Omental fat pad (tissue), 4 donors: ENCODE data around the gene NLRP1. TPM values are rescaled to one million over a fixed set of nuclear protein-coding genes. Genes with fewer than 3 reads are reported as not detected.

ENCODE experiments used
- ATAC-seq: fragments of 150-250 bp; one replicate; pipeline ENCODE4 v1.9.1; 2016; ENCODE audit warnings: mild to moderate bottlenecking, moderate library complexity; ENCODE audit not compliant: low FRiP score
- DNase-seq: peaks from one replicate; pipeline ENCODE4 v3.0.0-alpha.2; 2019; ENCODE audit warnings: low spot score
- CTCF ChIP-seq, 3 donors: fragments of 450-650 bp; IDR thresholded peaks; one replicate each; pipeline ENCODE4 v1.5.1; 2016 to 2017; ENCODE audit warnings: antibody characterized with exemption in 3 of 3, mild to moderate bottlenecking in 3 of 3, moderate library complexity in 2 of 3
- total RNA-seq, 4 donors: library from RNA; depleted of rRNA; stranded (reverse); fragments of >200 nt; gene quantifications; one replicate each; pipeline ENCODE4 v1.1.0, GENCODE V29; 2016

The NLRP1 gene
- total RNA-seq, 4 donors from 2014 or later, result 26.1 to 88.3 (median 28.8) TPM

GRCh38 chr17:5532581-5532980, 51.7 kb downstream of the NLRP1 start:
- TF ChIP-seq CTCF (IDR thresholded peaks at IDR 0.05), result no peak
- DNase-seq (no peak), ATAC-seq (no peak)

GRCh38 chr17:5531085-5531418, 53.3 kb downstream of the NLRP1 start:
- DNase-seq (no peak), ATAC-seq (no peak)
- TF ChIP-seq CTCF (IDR thresholded peaks at IDR 0.05), result no peak

- no peak for DNase-seq
- no peak for ATAC-seq
- no peak for TF ChIP-seq CTCF (IDR thresholded peaks at IDR 0.05)
Observed at GRCh38 chr17:5530265-5531084, 53.8 kb downstream of the NLRP1 start.

- DNase-seq, result no peak
- no peak for ATAC-seq
- no peak for TF ChIP-seq CTCF (IDR thresholded peaks at IDR 0.05)
Observed at GRCh38 chr17:5527601-5528250, 56.6 kb downstream of the NLRP1 start.

- TF ChIP-seq CTCF (IDR thresholded peaks at IDR 0.05), result no peak
- DNase-seq (no peak), ATAC-seq (peak; percentile 87)
Observed at GRCh38 chr17:5526821-5527598, 57.3 kb downstream of the NLRP1 start.

- TF ChIP-seq CTCF (IDR thresholded peaks at IDR 0.05), result no peak
- ATAC-seq, result no peak
- DNase-seq, result no peak
Observed at GRCh38 chr17:5523249-5523648, 61.1 kb downstream of the NLRP1 start.
